ENCODE measurements around the gene ZNF516. TPM values are rescaled to one million over a fixed set of nuclear protein-coding genes. Genes with fewer than 3 reads are reported as not detected.

The ZNF516 gene
- polyA plus RNA-seq, 2 of the 4 experiments (the other 2 are of a cell fraction): 3.9 to 4.9 TPM

- DNase-seq (ENCODE audit: low read depth in 1 of 2, low spot score in 1 of 2) (no peak), FAIRE-seq (no peak), ATAC-seq (no peak)
- H3K9me3 ChIP-seq: no peaks in the 10 kb centered on the region
- 95% methylated on average over 18 of the region's 20 CpGs for WGBS (ENCODE audit: missing lambda C conversion rate)
- no peak overlapping the region for H3K4me3 ChIP-seq
- peak overlapping the region; percentile 64; the same call in 2 of the 3 replicates for H3K4me2 ChIP-seq
- ChIA-PET POLR2A (no interaction called here), CTCF (interaction anchor here (0.9 kb wide), 1 partner anchor 11 kb away, joined by 3 read pairs; no protein-coding TSS in a partner anchor)
- no peak for TF ChIP-seq RCOR1 (IDR thresholded peaks at IDR 0.05; ENCODE audit: low read depth, low read length)
- no peak for TF ChIP-seq ZC3H11A (IDR thresholded peaks at IDR 0.05)
- TF ChIP-seq NFE2L2 (conservative IDR thresholded peaks at IDR 0.05; ENCODE audit: low read length): no peak
- TF ChIP-seq GATA3 (IDR thresholded peaks at IDR 0.05; ENCODE audit: borderline replicate concordance): no peak
- no peak for TF ChIP-seq TFCP2L1 (CRISPR knock-in tag; IDR thresholded peaks at IDR 0.05)
- no peak for TF ChIP-seq FOXS1 (CRISPR knock-in tag; IDR thresholded peaks at IDR 0.05)
- no peak for TF ChIP-seq FOSL2 (IDR thresholded peaks at IDR 0.05)
- no peak for TF ChIP-seq FOSL2 (CRISPR knock-in tag; IDR thresholded peaks at IDR 0.05)
- TF ChIP-seq MYC (IDR thresholded peaks at IDR 0.05; ENCODE audit: borderline replicate concordance, low read length): no peak
- TF ChIP-seq CHD4 (IDR thresholded peaks at IDR 0.05; ENCODE audit: borderline replicate concordance): no peak
- TF ChIP-seq CHD2 (IDR thresholded peaks at IDR 0.05; ENCODE audit: low read length, partially characterized antibody): no peak
- TF ChIP-seq SMC3 (IDR thresholded peaks at IDR 0.05): no peak
- no peak for TF ChIP-seq KDM5A (IDR thresholded peaks at IDR 0.05)
- TF ChIP-seq KDM1A (IDR thresholded peaks at IDR 0.05; ENCODE audit: low read depth): no peak
- TF ChIP-seq ZFP36 (IDR thresholded peaks at IDR 0.05; ENCODE audit: borderline replicate concordance, partially characterized antibody): no peak
- TF ChIP-seq JUNB (IDR thresholded peaks at IDR 0.05): no peak
- TF ChIP-seq EHF (CRISPR knock-in tag; IDR thresholded peaks at IDR 0.05): no peak
- H3K4me1 ChIP-seq: peaks cover 27% of the 10 kb centered on the region
- H3K27ac ChIP-seq: peak overlapping the region in 1 of 2 experiments; percentile 81; a peak in 4 of 6 replicates
Measured at GRCh38 chr18:76446321-76447257, 48.5 kb downstream of the ZNF516 start.

GRCh38 chr18:76445741-76446232, 49.3 kb downstream of the ZNF516 start:
- Histone ChIP-seq H3K4me2 (peak overlapping the region; percentile 64), H3K4me3 (no peak overlapping the region), H3K4me1 (peaks cover 27% of the 10 kb centered on the region), H3K9me3 (no peaks in the 10 kb centered on the region), H3K27ac (peak overlapping the region; percentile 52 to 81; a peak in 5 of 6 replicates)
- ATAC-seq: peak; percentile 30 to 67; a peak in 4 of 6 replicates
- TF ChIP-seq TFCP2L1 (CRISPR knock-in tag; IDR thresholded peaks at IDR 0.05) (no peak), CBX8 (IDR thresholded peaks at IDR 0.05) (no peak), CTCF (IDR thresholded peaks at IDR 0.05) (no peak), ZSCAN20 (CRISPR knock-in tag; IDR thresholded peaks at IDR 0.05) (no peak), MAX (IDR thresholded peaks at IDR 0.05) (0 out of 2 replicates have a peak, but pooled peaks have one; percentile 16), CBX2 (IDR thresholded peaks at IDR 0.05; ENCODE audit: borderline replicate concordance, low read depth) (no peak), JUN (IDR thresholded peaks at IDR 0.05) (no peak), RAD21 (conservative IDR thresholded peaks at IDR 0.05 in 1 of 2, IDR thresholded peaks at IDR 0.05 in 1 of 2) (no peak)
- WGBS (ENCODE audit: missing lambda C conversion rate): 73% methylated on average over 7 of the region's 11 CpGs
- FAIRE-seq: no peak
- ChIA-PET CTCF (interaction anchor here (0.6 kb wide), 1 partner anchor 31 kb away, joined by 4 read pairs; no protein-coding TSS in a partner anchor), POLR2A (no interaction called here)
- DNase-seq (ENCODE audit: low read depth in 1 of 2, low spot score in 1 of 2): no peak

All from A549 (cell line).